K562 (cell line): ENCODE data around the gene ZNF581. TPM values are rescaled to one million over a fixed set of nuclear protein-coding genes. Genes with fewer than 3 reads are reported as not detected.
A peak's percentile ranks its signal among the peaks of the same experiment; 100 is the strongest.

Experiments
- CBX2 ChIP-seq: fragments of 200-600 bp; sonication (generic); IDR thresholded peaks from one replicate; pipeline ENCODE4 v1.6.1; 2012; ENCODE audit warnings: mild to moderate bottlenecking, low read length, inconsistent platforms; ENCODE audit not compliant: insufficient read depth, poor library complexity, severe bottlenecking
- EGR1 ChIP-seq: fragments of 450-650 bp; conservative IDR thresholded peaks from 2 replicates; pipeline ENCODE4 v1.6.1; 2017; ENCODE audit warnings: mild to moderate bottlenecking
- JUN ChIP-seq, 2 experiments: sonication (generic) in 1 of 2; formaldehyde crosslinking in 1 of 2; IDR thresholded peaks; 2 replicates each; pipeline versions ENCODE4 v1.6.1 to v1.8.0; 2012 to 2022; ENCODE audit warnings: borderline replicate concordance in 2 of 2, mild to moderate bottlenecking in 2 of 2, improper control_type of control experiment in 1 of 2, low read depth in 1 of 2, low read length in 1 of 2, missing genetic modification reagents in 1 of 2
- L3MBTL2 ChIP-seq: fragments of 450-650 bp; IDR thresholded peaks from 2 replicates; pipeline ENCODE4 v1.6.1; 2016; ENCODE audit warnings: mild to moderate bottlenecking, moderate library complexity
- NBN ChIP-seq: fragments of 450-650 bp; IDR thresholded peaks from 2 replicates; pipeline ENCODE4 v1.6.1; 2016; ENCODE audit warnings: low read depth, mild to moderate bottlenecking
- NR2C2 ChIP-seq, 2 experiments: fragments of 200-800 bp in 1 of 2; sonication (Bioruptor generic) in 1 of 2; sonication (generic) in 1 of 2; formaldehyde crosslinking in 1 of 2; IDR thresholded peaks; 2 replicates each; pipeline versions ENCODE4 v1.6.1 to v1.8.0; 2016 to 2022; ENCODE audit warnings: mild to moderate bottlenecking in 1 of 2, missing compliant biosample characterization in 1 of 2, missing genetic modification characterization in 1 of 2, missing genetic modification reagents in 1 of 2
- NRF1 ChIP-seq, 2 experiments: fragments of 450-650 bp; IDR thresholded peaks in 1 of 2; conservative IDR thresholded peaks in 1 of 2; 2 replicates each; pipeline ENCODE4 v1.6.1; 2014; ENCODE audit warnings: mild to moderate bottlenecking in 2 of 2
- PHF8 ChIP-seq: fragments of 200-600 bp; sonication (generic); IDR thresholded peaks from 2 replicates; pipeline ENCODE4 v1.6.1; 2012; ENCODE audit warnings: mixed run types, mild to moderate bottlenecking, inconsistent platforms, low read length, moderate library complexity, borderline replicate concordance
- POLR2AphosphoS2 ChIP-seq: IDR thresholded peaks from 2 replicates; pipeline ENCODE4 v1.6.1; 2012; ENCODE audit warnings: low read length, improper control_type of control experiment
- ZBTB7A ChIP-seq: IDR thresholded peaks from 2 replicates; pipeline ENCODE4 v1.6.1; 2011; ENCODE audit warnings: low read depth, mild to moderate bottlenecking, low read length, moderate library complexity, borderline replicate concordance; ENCODE audit not compliant: control insufficient read depth
- ZNF695 ChIP-seq: fragments of 450-650 bp; formaldehyde crosslinking; IDR thresholded peaks from 2 replicates; pipeline ENCODE4 v1.4.0; 2020; ENCODE audit warnings: mild to moderate bottlenecking, moderate library complexity
- polyA plus RNA-seq, 8 experiments: library from polyadenylated mRNA; depleted of rRNA in 4 of 8; stranded (reverse) in 5 of 8; unstranded in 3 of 8; fragments of >200 nt; fragmentation: Nextera tagmentation in 2 of 8; fragmentation: Illumina TruSeq in 1 of 8; extraction: Ambion mirVana in 2 of 8; extraction: Trizol in 1 of 8; gene quantifications; 2 replicates each; pipeline versions ENCODE4 v1.2.1 to v1.2.3, GENCODE V29; 2011 to 2014; ENCODE audit warnings: inconsistent platforms in 1 of 8, missing spikeins in 1 of 8
- total RNA-seq, 7 experiments: library from RNA; depleted of rRNA in 6 of 7; stranded (reverse); fragments of >200 nt in 6 of 7; fragmentation: Illumina TruSeq in 2 of 7; extraction: Trizol in 2 of 7; gene quantifications; 2 replicates each; pipeline versions ENCODE4 v1.2.1 to v1.2.3, GENCODE V29; 2011 to 2021; ENCODE audit warnings: low replicate concordance in 1 of 7
- TF ChIP-seq, protein P1 (sequence below), 2 experiments: fragments of 450-650 bp in 1 of 2; sonication (generic) in 1 of 2; formaldehyde crosslinking in 1 of 2; IDR thresholded peaks; 2 replicates each; pipeline versions ENCODE4 v1.7.1 to v1.9.0; 2016 to 2022; ENCODE audit warnings: inconsistent platforms in 1 of 2, mild to moderate bottlenecking in 1 of 2, missing genetic modification reagents in 1 of 2
- TF ChIP-seq, protein P2 (sequence below): sonication (generic); formaldehyde crosslinking; IDR thresholded peaks from 2 replicates; pipeline ENCODE4 v1.8.0; 2022; ENCODE audit warnings: mild to moderate bottlenecking, missing genetic modification reagents, borderline replicate concordance

ZNF581 gene
- total and polyA plus RNA-seq, 9 of the 15 experiments (the other 6 are each of a cell fraction or from before 2014, with no cell fraction given), result 2.4 to 39.4 (median 15.4) TPM

DNA sequence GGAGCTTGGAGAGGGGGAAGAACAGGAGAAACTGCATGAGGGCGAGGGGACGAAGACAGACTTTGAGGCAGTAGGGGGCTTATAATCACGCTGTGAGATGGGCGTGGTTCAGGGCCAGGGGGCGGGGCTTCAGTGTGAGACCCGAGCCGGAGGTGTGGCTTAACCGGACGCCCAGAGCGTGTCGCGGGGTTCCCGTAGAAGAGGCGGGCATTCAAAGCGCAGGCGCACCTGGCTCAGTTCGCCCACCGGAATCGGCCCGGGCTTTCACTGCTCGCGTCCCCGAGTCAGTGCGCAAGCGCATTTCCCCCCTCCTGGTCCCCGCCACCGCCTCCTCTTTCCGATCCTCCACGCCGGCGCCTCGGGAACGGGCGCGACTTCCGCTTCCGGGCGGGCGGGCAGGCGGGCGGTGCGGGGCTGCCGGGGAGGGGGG lies 38.2 kb upstream of the ZNF581 start (continued):
- TF ChIP-seq, protein P1, sequence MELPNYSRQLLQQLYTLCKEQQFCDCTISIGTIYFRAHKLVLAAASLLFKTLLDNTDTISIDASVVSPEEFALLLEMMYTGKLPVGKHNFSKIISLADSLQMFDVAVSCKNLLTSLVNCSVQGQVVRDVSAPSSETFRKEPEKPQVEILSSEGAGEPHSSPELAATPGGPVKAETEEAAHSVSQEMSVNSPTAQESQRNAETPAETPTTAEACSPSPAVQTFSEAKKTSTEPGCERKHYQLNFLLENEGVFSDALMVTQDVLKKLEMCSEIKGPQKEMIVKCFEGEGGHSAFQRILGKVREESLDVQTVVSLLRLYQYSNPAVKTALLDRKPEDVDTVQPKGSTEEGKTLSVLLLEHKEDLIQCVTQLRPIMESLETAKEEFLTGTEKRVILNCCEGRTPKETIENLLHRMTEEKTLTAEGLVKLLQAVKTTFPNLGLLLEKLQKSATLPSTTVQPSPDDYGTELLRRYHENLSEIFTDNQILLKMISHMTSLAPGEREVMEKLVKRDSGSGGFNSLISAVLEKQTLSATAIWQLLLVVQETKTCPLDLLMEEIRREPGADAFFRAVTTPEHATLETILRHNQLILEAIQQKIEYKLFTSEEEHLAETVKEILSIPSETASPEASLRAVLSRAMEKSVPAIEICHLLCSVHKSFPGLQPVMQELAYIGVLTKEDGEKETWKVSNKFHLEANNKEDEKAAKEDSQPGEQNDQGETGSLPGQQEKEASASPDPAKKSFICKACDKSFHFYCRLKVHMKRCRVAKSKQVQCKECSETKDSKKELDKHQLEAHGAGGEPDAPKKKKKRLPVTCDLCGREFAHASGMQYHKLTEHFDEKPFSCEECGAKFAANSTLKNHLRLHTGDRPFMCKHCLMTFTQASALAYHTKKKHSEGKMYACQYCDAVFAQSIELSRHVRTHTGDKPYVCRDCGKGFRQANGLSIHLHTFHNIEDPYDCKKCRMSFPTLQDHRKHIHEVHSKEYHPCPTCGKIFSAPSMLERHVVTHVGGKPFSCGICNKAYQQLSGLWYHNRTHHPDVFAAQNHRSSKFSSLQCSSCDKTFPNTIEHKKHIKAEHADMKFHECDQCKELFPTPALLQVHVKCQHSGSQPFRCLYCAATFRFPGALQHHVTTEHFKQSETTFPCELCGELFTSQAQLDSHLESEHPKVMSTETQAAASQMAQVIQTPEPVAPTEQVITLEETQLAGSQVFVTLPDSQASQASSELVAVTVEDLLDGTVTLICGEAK (IDR thresholded peaks at IDR 0.05), result peak; percentile 89
- TF ChIP-seq, protein P1 (CRISPR knock-in tag; IDR thresholded peaks at IDR 0.05), result no peak
- peak; percentile 42; the same call in 1 of the 2 replicates for TF ChIP-seq PHF8
- no peak for TF ChIP-seq NBN
- no peak for TF ChIP-seq ZNF695 (CRISPR knock-in tag)
- no peak for TF ChIP-seq CBX2
- TF ChIP-seq JUN (IDR thresholded peaks at IDR 0.05; ENCODE audit: borderline replicate concordance, low read depth, low read length), result no peak
- TF ChIP-seq JUN (CRISPR knock-in tag; IDR thresholded peaks at IDR 0.05; ENCODE audit: borderline replicate concordance), result no peak
- peak; percentile 68 for TF ChIP-seq EGR1
- peak; percentile 52; the same call in 1 of the 2 replicates for TF ChIP-seq POLR2AphosphoS2
- no peak for TF ChIP-seq NR2C2 (CRISPR knock-in tag; IDR thresholded peaks at IDR 0.05)
- peak; percentile 88 for TF ChIP-seq NR2C2 (tag; IDR thresholded peaks at IDR 0.05)
- TF ChIP-seq L3MBTL2, result peak; percentile 76
- peak; percentile 97 for TF ChIP-seq NRF1 (conservative IDR thresholded peaks at IDR 0.05 in 1 of 2, IDR thresholded peaks at IDR 0.05 in 1 of 2)
- TF ChIP-seq, protein P2, sequence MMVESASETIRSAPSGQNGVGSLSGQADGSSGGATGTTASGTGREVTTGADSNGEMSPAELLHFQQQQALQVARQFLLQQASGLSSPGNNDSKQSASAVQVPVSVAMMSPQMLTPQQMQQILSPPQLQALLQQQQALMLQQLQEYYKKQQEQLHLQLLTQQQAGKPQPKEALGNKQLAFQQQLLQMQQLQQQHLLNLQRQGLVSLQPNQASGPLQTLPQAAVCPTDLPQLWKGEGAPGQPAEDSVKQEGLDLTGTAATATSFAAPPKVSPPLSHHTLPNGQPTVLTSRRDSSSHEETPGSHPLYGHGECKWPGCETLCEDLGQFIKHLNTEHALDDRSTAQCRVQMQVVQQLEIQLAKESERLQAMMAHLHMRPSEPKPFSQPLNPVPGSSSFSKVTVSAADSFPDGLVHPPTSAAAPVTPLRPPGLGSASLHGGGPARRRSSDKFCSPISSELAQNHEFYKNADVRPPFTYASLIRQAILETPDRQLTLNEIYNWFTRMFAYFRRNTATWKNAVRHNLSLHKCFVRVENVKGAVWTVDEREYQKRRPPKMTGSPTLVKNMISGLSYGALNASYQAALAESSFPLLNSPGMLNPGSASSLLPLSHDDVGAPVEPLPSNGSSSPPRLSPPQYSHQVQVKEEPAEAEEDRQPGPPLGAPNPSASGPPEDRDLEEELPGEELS (CRISPR knock-in tag), result no peak
- peak; percentile 59; the same call in 1 of the 2 replicates for TF ChIP-seq ZBTB7A
